Ishikawa (cell line): ENCODE results near the gene TEAD1.

Source experiments
- CEBPB ChIP-seq: IDR thresholded peaks from 2 replicates; pipeline ENCODE4 v1.6.1; 2012
- EP300 ChIP-seq: IDR thresholded peaks from 2 replicates; pipeline ENCODE4 v1.6.1; 2012; ENCODE audit warnings: borderline replicate concordance
- NFIC ChIP-seq: IDR thresholded peaks from 2 replicates; pipeline ENCODE4 v1.6.1; 2012
- YY1 ChIP-seq: IDR thresholded peaks from 2 replicates; pipeline ENCODE4 v1.6.1; 2012; ENCODE audit warnings: low read depth

DNA sequence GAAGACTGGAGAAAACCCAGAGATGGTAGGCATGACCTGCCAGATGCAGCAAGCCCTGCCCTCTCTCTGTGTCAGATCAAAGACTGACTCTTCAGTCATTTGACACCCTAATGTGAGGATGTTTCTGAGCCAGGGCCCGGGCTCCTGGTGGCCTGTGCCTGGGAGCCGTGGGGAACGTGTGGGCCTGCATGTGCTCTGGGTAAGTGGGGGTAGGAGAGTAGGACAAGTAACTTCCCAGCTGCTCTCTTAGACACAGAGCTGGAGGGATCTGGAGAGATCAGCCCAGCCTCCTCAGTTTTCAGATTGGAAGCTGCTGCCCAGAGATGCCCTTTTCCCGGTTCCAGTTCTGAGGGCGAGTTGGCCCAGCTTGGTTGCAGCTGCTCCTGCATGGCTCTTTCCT lies 110.8 kb downstream of the TEAD1 start:
- no peak for TF ChIP-seq YY1
- TF ChIP-seq EP300: no peak
- TF ChIP-seq CEBPB: no peak
- no peak for TF ChIP-seq NFIC
